ENCODE data around the gene FNBP1.
"Not testable (repeated sequence)": the region's sequence is repeated elsewhere in the genome, so short reads cannot be mapped to it uniquely, and the experiment has no call there.

The FNBP1 gene

DNA sequence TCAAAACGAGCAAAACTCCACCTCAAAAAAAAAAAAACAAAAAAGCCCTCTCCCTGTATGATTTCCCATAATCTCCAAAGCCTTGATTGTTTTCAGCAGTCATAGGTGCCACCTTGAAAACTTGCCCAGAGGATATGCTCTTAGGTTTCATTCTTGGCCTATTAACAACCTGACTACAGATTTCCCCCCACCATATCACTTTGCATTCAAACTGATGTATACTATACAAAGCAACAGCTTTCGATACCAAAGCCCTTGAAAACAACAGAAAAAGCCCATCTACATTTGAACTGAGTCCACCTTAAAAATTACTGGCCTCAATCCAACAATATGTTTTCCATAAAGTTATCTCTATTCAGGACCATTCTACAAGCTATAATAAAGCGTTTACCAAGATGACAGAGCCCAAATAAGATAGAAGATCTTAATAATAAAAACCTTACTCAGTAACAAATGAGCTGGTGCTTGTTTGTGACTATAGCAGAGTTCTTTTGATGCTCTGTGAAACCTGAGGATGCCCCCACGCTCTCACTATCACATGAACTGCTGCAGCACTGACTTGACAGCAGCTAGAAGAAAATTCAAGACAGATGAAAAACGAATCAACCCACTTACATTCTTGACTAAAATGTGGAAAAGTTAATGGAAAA lies 44.4 kb downstream of the FNBP1 start:
- H3K4me1 ChIP-seq (ENCODE audit: control insufficient read depth, insufficient read depth, low read length): no peaks in the 10 kb centered on the region
- no peaks in the 10 kb centered on the region for H3K9me3 ChIP-seq (ENCODE audit: control insufficient read depth, insufficient read depth, low read depth, low read length)
- no peak overlapping the region for H3K27ac ChIP-seq (ENCODE audit: extremely low read depth, low read depth, low read length)
- CTCF ChIA-PET: no interaction called here
- no peaks in the 10 kb centered on the region; a peak in 1 of 3 replicates for H3K36me3 ChIP-seq (ENCODE audit: control insufficient read depth in 2 of 2, insufficient read depth in 1 of 2, low read length in 2 of 2)
- H3K4me3 ChIP-seq (ENCODE audit: low read depth, low read length): no peak overlapping the region
- TF ChIP-seq, protein P1, sequence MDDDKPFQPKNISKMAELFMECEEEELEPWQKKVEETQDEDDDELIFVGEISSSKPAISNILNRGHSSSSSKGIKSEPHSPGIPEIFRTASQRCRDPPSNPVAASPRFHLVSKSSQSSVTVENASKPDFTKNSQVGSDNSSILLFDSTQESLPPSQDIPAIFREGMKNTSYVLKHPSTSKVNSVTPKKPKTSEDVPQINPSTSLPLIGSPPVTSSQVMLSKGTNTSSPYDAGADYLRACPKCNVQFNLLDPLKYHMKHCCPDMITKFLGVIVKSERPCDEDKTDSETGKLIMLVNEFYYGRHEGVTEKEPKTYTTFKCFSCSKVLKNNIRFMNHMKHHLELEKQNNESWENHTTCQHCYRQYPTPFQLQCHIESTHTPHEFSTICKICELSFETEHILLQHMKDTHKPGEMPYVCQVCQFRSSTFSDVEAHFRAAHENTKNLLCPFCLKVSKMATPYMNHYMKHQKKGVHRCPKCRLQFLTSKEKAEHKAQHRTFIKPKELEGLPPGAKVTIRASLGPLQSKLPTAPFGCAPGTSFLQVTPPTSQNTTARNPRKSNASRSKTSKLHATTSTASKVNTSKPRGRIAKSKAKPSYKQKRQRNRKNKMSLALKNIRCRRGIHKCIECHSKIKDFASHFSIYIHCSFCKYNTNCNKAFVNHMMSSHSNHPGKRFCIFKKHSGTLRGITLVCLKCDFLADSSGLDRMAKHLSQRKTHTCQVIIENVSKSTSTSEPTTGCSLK (tag by site-specific recombination; IDR thresholded peaks at IDR 0.05): no peak
- TF ChIP-seq KLF16 (tag by site-specific recombination; IDR thresholded peaks at IDR 0.05) (no peak), ZNF19 (tag by site-specific recombination; IDR thresholded peaks at IDR 0.05; ENCODE audit: low read depth) (no peak), ZNF521 (tag by site-specific recombination; IDR thresholded peaks at IDR 0.05) (no peak), ZNF221 (tag by site-specific recombination; IDR thresholded peaks at IDR 0.05; ENCODE audit: borderline replicate concordance) (no peak)
- POLR2A ChIA-PET: interaction anchor here (1.6 kb wide), 1 partner anchor 44 kb away, joined by 5 read pairs; the partner anchor contains the start of gene FNBP1

DNA sequence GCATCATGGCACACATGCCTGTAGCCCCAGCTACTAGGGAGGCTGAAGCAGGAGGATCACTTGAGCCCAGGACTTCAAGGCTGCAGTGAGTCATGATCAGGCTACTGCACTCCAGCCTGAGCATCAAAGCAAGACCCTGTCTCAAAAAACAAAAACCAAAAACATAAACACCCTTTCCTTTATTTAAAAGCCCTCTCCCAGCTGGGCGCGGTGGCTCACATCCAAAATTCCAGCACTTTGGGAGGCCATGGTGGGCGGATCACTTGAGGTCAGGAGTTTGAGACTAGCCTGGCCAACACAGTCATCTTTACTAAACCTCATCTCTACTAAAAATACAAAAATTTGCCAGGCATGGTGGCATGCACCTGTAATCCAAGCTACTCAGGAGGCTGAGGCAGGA lies 45.3 kb downstream of the FNBP1 start:
- H3K27ac ChIP-seq (ENCODE audit: extremely low read depth, low read depth, low read length); H3K4me3 ChIP-seq (ENCODE audit: low read depth, low read length): not testable (repeated sequence)

DNA sequence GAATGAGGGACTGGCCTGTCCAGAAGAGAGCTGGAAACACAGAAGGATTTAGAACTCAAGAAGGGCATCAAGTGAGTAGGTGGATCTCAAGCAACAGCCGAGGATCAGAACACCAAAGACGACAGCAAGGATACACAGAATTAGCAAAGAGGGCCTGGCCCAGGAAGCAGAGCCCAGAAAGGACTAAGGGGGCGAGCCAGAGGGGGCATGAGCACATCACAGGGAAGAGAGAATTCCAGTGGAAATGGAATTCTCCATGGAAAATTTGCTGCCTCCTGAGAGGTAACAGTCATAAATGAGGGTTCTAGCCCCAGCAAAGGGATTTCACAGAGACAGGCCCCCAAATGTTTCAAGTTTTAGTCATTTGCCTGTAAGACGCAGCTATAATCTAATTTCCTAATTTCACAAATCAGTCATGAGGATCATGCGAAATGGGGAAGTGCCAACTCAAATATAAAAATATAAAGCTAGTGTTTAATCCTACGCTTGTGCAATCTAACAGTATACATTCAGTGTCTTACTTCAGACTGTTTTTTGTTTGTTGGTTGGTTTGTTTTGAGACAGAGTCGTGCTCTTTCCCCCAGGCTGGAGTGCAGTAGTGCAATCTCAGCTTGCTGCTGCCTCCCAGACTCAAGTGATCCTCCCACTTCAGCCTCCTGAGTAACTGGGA lies 46.7 kb downstream of the FNBP1 start:
- Histone ChIP-seq H3K9me3 (ENCODE audit: control insufficient read depth, insufficient read depth, low read depth, low read length) (no peaks in the 10 kb centered on the region), H3K4me3 (ENCODE audit: low read depth, low read length) (no peak overlapping the region), H3K4me1 (ENCODE audit: control insufficient read depth, insufficient read depth, low read length) (no peaks in the 10 kb centered on the region), H3K27ac (ENCODE audit: extremely low read depth, low read depth, low read length) (no peak overlapping the region), H3K36me3 (ENCODE audit: control insufficient read depth in 2 of 2, insufficient read depth in 1 of 2, low read length in 2 of 2) (no peaks in the 10 kb centered on the region)
- ChIA-PET POLR2A (interaction anchor here (0.6 kb wide), 1 partner anchor 39 kb away, joined by 3 read pairs; no protein-coding TSS in a partner anchor), CTCF (interaction anchor here (0.6 to 1.3 kb wide), 4 partner anchors 11 to 111 kb away, joined by 3 read pairs; no protein-coding TSS in a partner anchor)
- TF ChIP-seq ZNF423 (tag by site-specific recombination; IDR thresholded peaks at IDR 0.05): no peak
- no peak for TF ChIP-seq ZEB2 (tag by site-specific recombination; IDR thresholded peaks at IDR 0.05)
- TF ChIP-seq ZFP69B (tag by site-specific recombination; IDR thresholded peaks at IDR 0.05): no peak
- no peak for TF ChIP-seq ZNF629 (tag by site-specific recombination; IDR thresholded peaks at IDR 0.05)
- no peak for TF ChIP-seq ZNF707 (tag by site-specific recombination; IDR thresholded peaks at IDR 0.05)
- no peak for TF ChIP-seq ZNF670 (tag by site-specific recombination; IDR thresholded peaks at IDR 0.05; ENCODE audit: low read depth)
- TF ChIP-seq ZBTB48 (tag by site-specific recombination; IDR thresholded peaks at IDR 0.05): no peak
- no peak for TF ChIP-seq ZNF530 (tag by site-specific recombination; IDR thresholded peaks at IDR 0.05; ENCODE audit: low read depth)
- TF ChIP-seq ZNF394 (tag by site-specific recombination; IDR thresholded peaks at IDR 0.05; ENCODE audit: borderline replicate concordance): no peak

More for the DNA sequence above, 45.3 kb downstream of the FNBP1 start:
- H3K36me3 ChIP-seq (ENCODE audit: control insufficient read depth in 2 of 2, insufficient read depth in 1 of 2, low read length in 2 of 2); H3K4me1 ChIP-seq (ENCODE audit: control insufficient read depth, insufficient read depth, low read length); POLR2A ChIA-PET; CTCF ChIA-PET; H3K9me3 ChIP-seq (ENCODE audit: control insufficient read depth, insufficient read depth, low read depth, low read length): not testable (repeated sequence)
